GM12864 (cell line): ENCODE measurements around the gene LRIG1.

Source experiments
- DNase-seq: peaks from one replicate; pipeline ENCODE4 v3.0.0-alpha.2; 2011; ENCODE audit warnings: low read depth
- H3K4me3 ChIP-seq: 2 replicates; pipeline ENCODE4 v1.5.1; 2011; ENCODE audit warnings: mild to moderate bottlenecking, low read depth, low read length, control low read depth
- CTCF ChIP-seq: IDR thresholded peaks from 2 replicates; pipeline ENCODE4 v1.5.1; 2011; ENCODE audit warnings: low read depth, mild to moderate bottlenecking, moderate library complexity, low read length, control low read depth, inconsistent platforms; ENCODE audit errors: missing control alignments

LRIG1 gene

GRCh38 chr3:66472313-66473134 is 28.3 kb downstream of the LRIG1 start:
- DNase-seq, result peak; percentile 62
- TF ChIP-seq CTCF, result no peak

GRCh38 chr3:66470956-66471686 is 29.7 kb downstream of the LRIG1 start:
- no peak for TF ChIP-seq CTCF
- no peak for DNase-seq
- no peak overlapping the region for H3K4me3 ChIP-seq

More at GRCh38 chr3:66472313-66473134, 28.3 kb downstream of the LRIG1 start:
- H3K4me3 ChIP-seq, result peak overlapping the region; percentile 17; the same call in 1 of the 2 replicates

- no peak for DNase-seq
- TF ChIP-seq CTCF, result no peak
Observed at GRCh38 chr3:66470285-66470684, 30.5 kb downstream of the LRIG1 start.

GRCh38 chr3:66469220-66469640 is 31.6 kb downstream of the LRIG1 start:
- DNase-seq, result peak; percentile 68
- TF ChIP-seq CTCF, result no peak
- H3K4me3 ChIP-seq, result peak overlapping the region; percentile 22; the same call in 1 of the 2 replicates

More at GRCh38 chr3:66470285-66470684, 30.5 kb downstream of the LRIG1 start:
- no peak overlapping the region for H3K4me3 ChIP-seq

GRCh38 chr3:66467996-66468735 is 32.7 kb downstream of the LRIG1 start:
- no peak for TF ChIP-seq CTCF
- no peak for DNase-seq
- peak overlapping the region; percentile 36; the same call in 1 of the 2 replicates for H3K4me3 ChIP-seq

- no peak for DNase-seq
- no peak overlapping the region; the same call in 1 of the 2 replicates for H3K4me3 ChIP-seq
- no peak for TF ChIP-seq CTCF
Observed at GRCh38 chr3:66466606-66467270, 34.1 kb downstream of the LRIG1 start.
